HCT116 (cell line): ENCODE measurements around the gene STARD3NL. TPM values are rescaled to one million over a fixed set of nuclear protein-coding genes. Genes with fewer than 3 reads are reported as not detected.

Experiments
- ATAC-seq: fragments of 200-7000 bp; cut with Tn5 transposase; 2 replicates; pipeline ENCODE4 v1.9.1; 2020; ENCODE audit warnings: mild to moderate bottlenecking, moderate library complexity
- BruUV-seq: library from RNA; stranded (reverse); fragments of 400-500 nt; replicated peaks from 2 replicates; lab custom pipeline; 2021; lab: Mats Ljungman, UMichigan
- CTCF ChIA-PET: fragments of 300-600 bp; sonication (Branson Sonifier 250); formaldehyde crosslinking; loops from one replicate; lab custom pipeline; 2021; ENCODE audit warnings: antibody characterized with exemption; lab: Charles Lee
- POLR2A ChIA-PET: fragments of 300-600, 350-600 bp; sonication (Branson Sonifier 250); formaldehyde crosslinking; loops from one replicate; lab custom pipeline; 2021; ENCODE audit warnings: antibody characterized with exemption; lab: Charles Lee
- RAD21 ChIA-PET, 2 experiments: fragments of 300-600 bp; sonication (Branson Sonifier 250); formaldehyde crosslinking; loops; one replicate each; lab custom pipeline; 2023; ENCODE audit warnings: low total read pairs in 2 of 2; ENCODE audit not compliant: uncharacterized antibody in 2 of 2, unreplicated experiment in 2 of 2, low non-redundant PET in 1 of 2; lab: Charles Lee
- DNase-seq: peaks from one replicate; pipeline ENCODE4 v3.0.0-alpha.2; 2010; ENCODE audit warnings: low read depth, low spot score
- H2AFZ ChIP-seq: fragments of 200-600 bp; shearing (Covaris generic), sonication (generic); 2 replicates; pipeline ENCODE4 v1.6.1; 2017; ENCODE audit warnings: low read depth, mixed run types, mixed read lengths, antibody characterized with exemption, low read length; ENCODE audit not compliant: poor library complexity, severe bottlenecking
- H3K27ac ChIP-seq: 2 replicates; pipeline ENCODE4 v1.5.1; 2012; ENCODE audit warnings: low read depth, low read length
- H3K27me3 ChIP-seq: fragments of 200-600 bp; sonication (generic); 2 replicates; pipeline ENCODE4 v1.6.1; 2016; ENCODE audit warnings: mixed run types, low read length, mixed read lengths; ENCODE audit not compliant: insufficient read depth
- H3K36me3 ChIP-seq, 2 experiments: fragments of 200-500 bp in 1 of 2; fragments of 200-600 bp in 1 of 2; sonication (Bioruptor generic) in 1 of 2; sonication (generic) in 1 of 2; 2 replicates each; pipeline versions ENCODE4 v1.5.1 to v1.6.1; 2014 to 2016; ENCODE audit warnings: low read length in 2 of 2, inconsistent platforms in 1 of 2, mixed read lengths in 1 of 2, mixed run types in 1 of 2; ENCODE audit not compliant: insufficient read depth in 2 of 2, control insufficient read depth in 1 of 2
- H3K4me1 ChIP-seq, 2 experiments: fragments of 200-600 bp in 1 of 2; sonication (generic) in 1 of 2; 2 replicates each; pipeline versions ENCODE4 v1.5.1 to v1.6.1; 2012 to 2017; ENCODE audit warnings: low read length in 2 of 2, inconsistent platforms in 1 of 2, mild to moderate bottlenecking in 1 of 2, mixed read lengths in 1 of 2, mixed run types in 1 of 2, moderate library complexity in 1 of 2; ENCODE audit not compliant: insufficient read depth in 2 of 2, control insufficient read depth in 1 of 2
- H3K4me2 ChIP-seq: fragments of 200-600 bp; sonication (generic); 2 replicates; pipeline ENCODE4 v1.6.1; 2017; ENCODE audit warnings: mixed run types, low read length, mixed read lengths
- H3K4me3 ChIP-seq, 2 experiments: fragments of 200-600 bp in 1 of 2; sonication (generic) in 1 of 2; replicated peaks in 1 of 2; 2 replicates each; pipeline ENCODE4 v1.5.1; 2011 to 2016; ENCODE audit warnings: low read length in 2 of 2, control low read depth in 1 of 2, low read depth in 1 of 2, mild to moderate bottlenecking in 1 of 2, mixed read lengths in 1 of 2, mixed run types in 1 of 2
- H3K79me2 ChIP-seq: fragments of 200-600 bp; sonication (generic); 2 replicates; pipeline ENCODE4 v1.6.1; 2017; ENCODE audit warnings: mild to moderate bottlenecking, mixed run types, low read length, moderate library complexity, mixed read lengths; ENCODE audit not compliant: insufficient read depth
- H3K9ac ChIP-seq: fragments of 200-600 bp; sonication (generic); 2 replicates; pipeline ENCODE4 v1.6.1; 2016; ENCODE audit warnings: low read length, mixed read lengths
- H3K9me2 ChIP-seq: fragments of 200-600 bp; sonication (generic), shearing (Covaris generic); 2 replicates; pipeline ENCODE4 v1.6.1; 2017; ENCODE audit warnings: mixed run types, mild to moderate bottlenecking, moderate library complexity; ENCODE audit not compliant: insufficient read depth
- H3K9me3 ChIP-seq, 2 experiments: fragments of 200-500 bp in 1 of 2; fragments of 200-600 bp in 1 of 2; sonication (Bioruptor generic) in 1 of 2; sonication (generic) in 1 of 2; 2 replicates each; pipeline ENCODE4 v1.6.1; 2014 to 2017; ENCODE audit warnings: low read length in 2 of 2, mixed read lengths in 2 of 2, inconsistent platforms in 1 of 2, low read depth in 1 of 2, mild to moderate bottlenecking in 1 of 2, mixed run types in 1 of 2, moderate library complexity in 1 of 2; ENCODE audit not compliant: control insufficient read depth in 1 of 2, insufficient read depth in 1 of 2
- H4K20me1 ChIP-seq: fragments of 200-600 bp; sonication (generic), shearing (Covaris generic); 2 replicates; pipeline ENCODE4 v1.6.1; 2017; ENCODE audit warnings: mixed run types, mild to moderate bottlenecking, moderate library complexity; ENCODE audit not compliant: insufficient read depth
- EGR1 ChIP-seq: IDR thresholded peaks from 2 replicates; pipeline ENCODE4 v1.6.1; 2012; ENCODE audit warnings: low read depth
- ELF1 ChIP-seq: IDR thresholded peaks from 2 replicates; pipeline ENCODE4 v1.6.1; 2012; ENCODE audit warnings: low read depth, borderline replicate concordance
- POLR2AphosphoS5 ChIP-seq: IDR thresholded peaks from 2 replicates; pipeline ENCODE4 v1.6.1; 2011; ENCODE audit warnings: mild to moderate bottlenecking, low read depth, low read length, moderate library complexity
- RAD21 ChIP-seq: IDR thresholded peaks from 2 replicates; pipeline ENCODE4 v1.6.1; 2012; ENCODE audit warnings: low read depth, mild to moderate bottlenecking
- ZNF274 ChIP-seq: fragments of 200-500 bp; sonication (Bioruptor generic); IDR thresholded peaks from 2 replicates; pipeline ENCODE4 v1.6.1; 2014; ENCODE audit warnings: mild to moderate bottlenecking, low read depth, low read length, inconsistent platforms
- intact Hi-C: fragments of 100-400 bp; cut with micrococcal nuclease; formaldehyde crosslinking; loops from 2 replicates; pipeline ENCODE4 v1.10.0; 2022
- total RNA-seq: library from RNA; stranded (reverse); gene quantifications from one replicate; pipeline ENCODE4 v1.2.1, GENCODE V29; 2021; ENCODE audit not compliant: unreplicated experiment
- TF ChIP-seq, protein P1 (sequence below), 3 experiments: fragments of 200-600 bp in 1 of 3; sonication (generic) in 1 of 3; IDR thresholded peaks in 2 of 3; conservative IDR thresholded peaks in 1 of 3; 2 replicates each; pipeline ENCODE4 v1.5.1; 2012 to 2017; ENCODE audit warnings: low read depth in 2 of 3, low read length in 2 of 3, antibody characterized with exemption in 1 of 3, borderline replicate concordance in 1 of 3, control low read depth in 1 of 3, mild to moderate bottlenecking in 1 of 3, mixed read lengths in 1 of 3, mixed run types in 1 of 3, moderate library complexity in 1 of 3; ENCODE audit not compliant: insufficient read depth in 1 of 3

Gene STARD3NL
- total RNA-seq, 1 experiment from 2014 or later = 32.0 TPM

DNA sequence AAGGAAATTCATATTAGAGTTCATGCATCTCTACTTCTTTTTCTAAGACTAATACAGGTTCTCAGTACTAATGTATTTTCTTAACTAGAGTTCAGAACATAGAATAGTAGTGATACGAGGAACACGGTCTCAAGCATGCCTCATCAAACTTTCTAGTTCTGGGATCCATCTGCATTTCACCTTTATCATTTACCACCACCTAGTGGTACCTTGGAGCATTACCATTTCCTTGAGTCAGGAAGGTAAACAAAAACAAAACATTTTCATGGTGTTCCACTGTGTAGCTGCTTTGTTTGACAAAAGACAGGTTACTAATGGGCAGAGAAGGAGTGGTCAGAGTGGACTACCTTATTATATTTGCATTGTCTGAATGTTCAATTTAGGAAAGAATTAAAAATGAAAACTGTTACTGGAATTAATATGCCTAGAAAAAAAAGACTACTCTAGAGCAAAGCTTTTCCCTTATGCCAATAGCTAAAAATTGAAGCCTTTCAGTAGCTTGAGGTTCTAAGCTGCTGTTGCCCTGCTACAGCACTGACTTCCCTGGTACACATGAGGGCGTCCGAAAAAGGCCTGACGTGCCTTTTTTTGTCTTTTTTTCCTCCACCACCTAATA is 44.5 kb downstream of the STARD3NL start:
- Histone ChIP-seq H3K79me2 (no peaks in the 10 kb centered on the region), H4K20me1 (no peaks in the 10 kb centered on the region), H3K4me1 (no peaks in the 10 kb centered on the region), H3K27ac (no peak overlapping the region), H3K9me3 (no peaks in the 10 kb centered on the region), H3K36me3 (peaks cover 0 to 19% of the 10 kb centered on the region in 2 experiments; a peak in 2 of 4 replicates), H3K9me2 (no peaks in the 10 kb centered on the region), H3K4me3 (no peak overlapping the region), H3K27me3 (no peaks in the 10 kb centered on the region), H2AFZ (no peak overlapping the region), H3K9ac (no peak overlapping the region), H3K4me2 (no peak overlapping the region)
- DNase-seq (peak; percentile 34), ATAC-seq (peak; percentile 78)
- POLR2A ChIA-PET = no interaction called here
- TF ChIP-seq RAD21 (peak; percentile 77), POLR2AphosphoS5 (no peak), EGR1 (no peak), ZNF274 (no peak), ELF1 (no peak)
- TF ChIP-seq, protein P1, sequence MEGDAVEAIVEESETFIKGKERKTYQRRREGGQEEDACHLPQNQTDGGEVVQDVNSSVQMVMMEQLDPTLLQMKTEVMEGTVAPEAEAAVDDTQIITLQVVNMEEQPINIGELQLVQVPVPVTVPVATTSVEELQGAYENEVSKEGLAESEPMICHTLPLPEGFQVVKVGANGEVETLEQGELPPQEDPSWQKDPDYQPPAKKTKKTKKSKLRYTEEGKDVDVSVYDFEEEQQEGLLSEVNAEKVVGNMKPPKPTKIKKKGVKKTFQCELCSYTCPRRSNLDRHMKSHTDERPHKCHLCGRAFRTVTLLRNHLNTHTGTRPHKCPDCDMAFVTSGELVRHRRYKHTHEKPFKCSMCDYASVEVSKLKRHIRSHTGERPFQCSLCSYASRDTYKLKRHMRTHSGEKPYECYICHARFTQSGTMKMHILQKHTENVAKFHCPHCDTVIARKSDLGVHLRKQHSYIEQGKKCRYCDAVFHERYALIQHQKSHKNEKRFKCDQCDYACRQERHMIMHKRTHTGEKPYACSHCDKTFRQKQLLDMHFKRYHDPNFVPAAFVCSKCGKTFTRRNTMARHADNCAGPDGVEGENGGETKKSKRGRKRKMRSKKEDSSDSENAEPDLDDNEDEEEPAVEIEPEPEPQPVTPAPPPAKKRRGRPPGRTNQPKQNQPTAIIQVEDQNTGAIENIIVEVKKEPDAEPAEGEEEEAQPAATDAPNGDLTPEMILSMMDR (IDR thresholded peaks at IDR 0.05 in 2 of 3, conservative IDR thresholded peaks at IDR 0.05 in 1 of 3; ENCODE audit: borderline replicate concordance in 1 of 3, insufficient read depth in 1 of 3, low read depth in 2 of 3, low read length in 2 of 3) = peak; percentile 68 to 87 (median 73); a peak in 5 of 6 replicates
- RAD21 ChIA-PET = interaction anchor here in 1 of 2 experiments (0.6 kb wide), 1 partner anchor 163 kb away, joined by 4 read pairs; no protein-coding TSS in a partner anchor
- CTCF ChIA-PET = interaction anchor here (0.5 to 1.6 kb wide), 8 partner anchors 96 to 305 kb away, joined by 3 to 5 read pairs (median 3); no protein-coding TSS in a partner anchor
- no TSS peak for BruUV-seq
- intact Hi-C loops = loop anchor here (1.0 to 5.0 kb wide), 4 partner anchors 95 to 321 kb away; partner anchors contain the start of gene SFRP4
